IMR-90 (cell line): Measurements from ENCODE around the gene EDEM1. TPM values are rescaled to one million over a fixed set of nuclear protein-coding genes. Genes with fewer than 3 reads are reported as not detected.

Experiments
- ATAC-seq: fragments of 200-7000 bp; cut with Tn5 transposase; 2 replicates; pipeline ENCODE4 v1.9.1; 2020; ENCODE audit warnings: low read depth, mild to moderate bottlenecking, moderate library complexity
- BruUV-seq: library from RNA; stranded (reverse); fragments of 400-500 nt; replicated peaks from 2 replicates; lab custom pipeline; 2021; lab: Mats Ljungman, UMichigan
- CTCF ChIA-PET: fragments of 300-600 bp; formaldehyde crosslinking; extraction: SDS; loops from one replicate; lab custom pipeline; 2021; ENCODE audit warnings: antibody characterized with exemption; lab: Yijun Ruan, JAX
- POLR2A ChIA-PET: fragments of 300-600 bp; sonication (Branson Sonifier 250); formaldehyde crosslinking; loops from one replicate; lab custom pipeline; 2022; ENCODE audit warnings: antibody characterized with exemption; ENCODE audit not compliant: unreplicated experiment; lab: Charles Lee
- DNase-seq: peaks from one replicate; pipeline ENCODE4 v3.0.0; 2013
- H2AFZ ChIP-seq: replicated peaks from 2 replicates; pipeline ENCODE3; 2013; ENCODE audit warnings: low read length, mild to moderate bottlenecking; ENCODE audit not compliant: poor library complexity
- H2AK5ac ChIP-seq: 2 replicates; pipeline ENCODE4 v1.6.1; 2013; ENCODE audit warnings: low read depth, low read length, inconsistent platforms
- H2AK9ac ChIP-seq: replicated peaks from 2 replicates; pipeline ENCODE3; 2013; ENCODE audit warnings: mild to moderate bottlenecking, low read depth, low read length, moderate library complexity; ENCODE audit not compliant: poor library complexity
- H2BK120ac ChIP-seq: 2 replicates; pipeline ENCODE4 v1.6.1; 2013; ENCODE audit warnings: low read depth, low read length, inconsistent platforms
- H2BK15ac ChIP-seq: 3 replicates; pipeline ENCODE4 v1.6.1; 2013; ENCODE audit warnings: low read depth, low read length, inconsistent platforms
- H2BK20ac ChIP-seq: 2 replicates; pipeline ENCODE4 v1.6.1; 2013; ENCODE audit warnings: low read depth, mild to moderate bottlenecking, inconsistent platforms, low read length, moderate library complexity
- H2BK5ac ChIP-seq: 2 replicates; pipeline ENCODE4 v1.6.1; 2013; ENCODE audit warnings: mild to moderate bottlenecking, low read depth, low read length, inconsistent platforms; ENCODE audit not compliant: poor library complexity, severe bottlenecking
- H3K14ac ChIP-seq: replicated peaks from 2 replicates; pipeline ENCODE4 v1.6.1; 2013; ENCODE audit warnings: low read depth, low read length, inconsistent platforms
- H3K18ac ChIP-seq: 2 replicates; pipeline ENCODE4 v1.6.1; 2013; ENCODE audit warnings: low read depth, low read length, control low read depth
- H3K23ac ChIP-seq: 2 replicates; pipeline ENCODE4 v1.6.1; 2013; ENCODE audit warnings: low read depth, low read length, inconsistent platforms
- H3K27ac ChIP-seq: 2 replicates; pipeline ENCODE4 v1.5.1; 2013; ENCODE audit warnings: mild to moderate bottlenecking, control low read depth, low read length; ENCODE audit not compliant: insufficient read depth
- H3K27me3 ChIP-seq: 2 replicates; pipeline ENCODE4 v1.6.1; 2013; ENCODE audit warnings: low read length; ENCODE audit not compliant: control insufficient read depth, insufficient read depth
- H3K36me3 ChIP-seq: 2 replicates; pipeline ENCODE4 v1.6.1; 2013; ENCODE audit warnings: low read length, mixed read lengths; ENCODE audit not compliant: control insufficient read depth, insufficient read depth
- H3K4ac ChIP-seq: 2 replicates; pipeline ENCODE4 v1.6.1; 2013; ENCODE audit warnings: low read depth, low read length, inconsistent platforms
- H3K4me1 ChIP-seq: 2 replicates; pipeline ENCODE4 v1.6.1; 2013; ENCODE audit warnings: low read length, mixed read lengths; ENCODE audit not compliant: control insufficient read depth, insufficient read depth
- H3K4me2 ChIP-seq: 2 replicates; pipeline ENCODE4 v1.6.1; 2013; ENCODE audit warnings: low read depth, mild to moderate bottlenecking, control low read depth, low read length, moderate library complexity
- H3K4me3 ChIP-seq: 2 replicates; pipeline ENCODE4 v1.5.1; 2013; ENCODE audit warnings: low read depth, mild to moderate bottlenecking, control low read depth, low read length, moderate library complexity; ENCODE audit not compliant: insufficient read depth
- H3K56ac ChIP-seq: 2 replicates; pipeline ENCODE4 v1.6.1; 2013; ENCODE audit warnings: low read length, inconsistent platforms; ENCODE audit not compliant: insufficient read depth; ENCODE audit errors: extremely low read depth
- H3K79me1 ChIP-seq, 2 experiments: 2 replicates each; pipeline ENCODE4 v1.6.1; 2013; ENCODE audit warnings: low read length in 2 of 2, inconsistent platforms in 1 of 2, low read depth in 1 of 2
- H3K9ac ChIP-seq: 2 replicates; pipeline ENCODE4 v1.6.1; 2013; ENCODE audit warnings: low read depth, low read length, control low read depth
- H3K9me1 ChIP-seq: 2 replicates; pipeline ENCODE4 v1.6.1; 2013; ENCODE audit warnings: low read length, inconsistent platforms; ENCODE audit not compliant: insufficient read depth
- H3K9me3 ChIP-seq: 2 replicates; pipeline ENCODE4 v1.6.1; 2013; ENCODE audit warnings: low read length; ENCODE audit not compliant: control insufficient read depth, insufficient read depth
- H4K20me1 ChIP-seq: 2 replicates; pipeline ENCODE4 v1.6.1; 2013; ENCODE audit warnings: low read length, inconsistent platforms; ENCODE audit not compliant: insufficient read depth
- H4K5ac ChIP-seq: 2 replicates; pipeline ENCODE4 v1.6.1; 2013; ENCODE audit warnings: mild to moderate bottlenecking, low read depth, low read length, control low read depth
- H4K8ac ChIP-seq, 2 experiments: 2 replicates each; pipeline ENCODE4 v1.6.1; 2013; ENCODE audit warnings: low read depth in 2 of 2, low read length in 2 of 2, control low read depth in 1 of 2, inconsistent platforms in 1 of 2
- H4K91ac ChIP-seq: 2 replicates; pipeline ENCODE4 v1.6.1; 2013; ENCODE audit warnings: low read depth, low read length, inconsistent platforms; ENCODE audit not compliant: insufficient read depth
- BHLHE40 ChIP-seq: fragments of 150-350 bp; IDR thresholded peaks from 2 replicates; pipeline ENCODE4 v1.6.1; 2016; ENCODE audit warnings: mild to moderate bottlenecking, low read depth, low read length
- CHD1 ChIP-seq: IDR thresholded peaks from 2 replicates; pipeline ENCODE4 v1.6.1; 2012; ENCODE audit warnings: low read depth, low read length, improper control_type of control experiment
- MAZ ChIP-seq: IDR thresholded peaks from 2 replicates; pipeline ENCODE4 v1.6.1; 2012; ENCODE audit warnings: low read depth, mild to moderate bottlenecking, low read length, improper control_type of control experiment, moderate library complexity, borderline replicate concordance
- MXI1 ChIP-seq: IDR thresholded peaks from 2 replicates; pipeline ENCODE4 v1.6.1; 2012; ENCODE audit warnings: low read depth, mild to moderate bottlenecking, low read length, moderate library complexity, borderline replicate concordance
- RFX5 ChIP-seq: IDR thresholded peaks from 2 replicates; pipeline ENCODE4 v1.8.0; 2012; ENCODE audit warnings: low read depth, mild to moderate bottlenecking, low read length, moderate library complexity
- SMC3 ChIP-seq: fragments of 150-350 bp; IDR thresholded peaks from 2 replicates; pipeline ENCODE4 v1.6.1; 2016; ENCODE audit warnings: low read depth, mild to moderate bottlenecking, antibody characterized with exemption, low read length, moderate library complexity
- WGBS, 2 experiments: methylation state at CpG; one replicate each; pipeline versions ENCODE4 v1.1.5 to v1.1.7; 2013; ENCODE audit warnings: missing lambda C conversion rate in 2 of 2; ENCODE audit not compliant: insufficient read length in 1 of 2; ENCODE audit errors: extremely low coverage in 2 of 2; 5-methylcytosine and 5-hydroxymethylcytosine counted together
- dilution Hi-C: fragments of 300-500 bp; cut with HindIII; formaldehyde crosslinking; loops from one replicate; pipeline ENCODE4 v1.14.3; 2018; ENCODE audit warnings: low sequenced_read_pairs; ENCODE audit not compliant: unreplicated experiment
- in situ Hi-C: fragments of 300-500 bp; cut with MboI; formaldehyde crosslinking; loops from 3 replicates; pipeline ENCODE4 v1.14.3; 2019; ENCODE audit warnings: low sequenced_read_pairs, inconsistent platforms, mixed read lengths
- intact Hi-C: fragments of 100-400 bp; cut with micrococcal nuclease; formaldehyde crosslinking; loops from 2 replicates; pipeline ENCODE4 v1.10.0; 2022
- polyA plus RNA-seq, 3 experiments: library from polyadenylated mRNA; depleted of rRNA; stranded (reverse); fragments of >200 nt; gene quantifications; 2 replicates each; pipeline ENCODE4 v1.2.3, GENCODE V29; 2012; ENCODE audit warnings: low replicate concordance in 1 of 3
- total RNA-seq: library from RNA; depleted of rRNA; stranded (reverse); fragments of >200 nt; gene quantifications from 2 replicates; pipeline ENCODE4 v1.2.3, GENCODE V29; 2012
- TF ChIP-seq, protein P1 (sequence below): fragments of 150-350 bp; IDR thresholded peaks from 2 replicates; pipeline ENCODE4 v1.6.1; 2017; ENCODE audit warnings: mild to moderate bottlenecking, antibody characterized with exemption, low read length, low read depth
- TF ChIP-seq, protein P2 (sequence below): fragments of 150-350 bp; IDR thresholded peaks from 2 replicates; pipeline ENCODE4 v1.6.1; 2016; ENCODE audit warnings: low read depth, mild to moderate bottlenecking, low read length, moderate library complexity, borderline replicate concordance
- TF ChIP-seq, protein P3 (sequence below): conservative IDR thresholded peaks from 2 replicates; pipeline ENCODE4 v1.5.1; 2012; ENCODE audit warnings: mild to moderate bottlenecking, low read depth, low read length, improper control_type of control experiment

Gene EDEM1
- total and polyA plus RNA-seq, 2 of the 4 experiments (the other 2 are of a cell fraction): 23.5 to 27.0 TPM

DNA sequence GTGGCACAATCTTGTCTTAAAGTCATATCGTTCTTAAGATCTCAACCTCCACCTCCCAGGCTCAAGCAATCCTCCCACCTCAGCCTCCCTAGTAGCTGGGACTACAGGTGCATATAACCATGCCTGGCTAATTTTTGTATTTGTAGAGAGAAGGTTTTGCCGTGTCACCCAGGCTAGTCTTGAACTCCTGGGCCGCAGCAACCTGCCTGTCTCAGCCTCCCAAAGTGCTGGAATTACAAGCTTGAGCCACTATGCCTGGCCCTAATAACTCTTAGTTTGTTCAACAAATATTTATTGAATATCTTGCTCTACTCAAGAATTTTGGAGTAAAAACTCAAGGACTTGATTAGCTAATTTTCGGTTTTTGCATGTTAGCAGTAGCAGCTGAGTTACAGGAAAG is 19.4 kb upstream of the EDEM1 start:
- no peak overlapping the region for H2AK9ac ChIP-seq
- no peak overlapping the region for H3K23ac ChIP-seq
- no peak overlapping the region for H2BK20ac ChIP-seq
- H3K36me3 ChIP-seq: peaks cover 6% of the 10 kb centered on the region
- no peak overlapping the region for H2AFZ ChIP-seq
- no peak overlapping the region for H3K9ac ChIP-seq
- WGBS, 2 experiments: no CpG with 5 or more reads among the region's 4 CpGs
- no peaks in the 10 kb centered on the region for H3K9me3 ChIP-seq
- BruUV-seq: no TSS peak
- intact Hi-C loops (no loop called here), dilution Hi-C loops (no loop called here), in situ Hi-C loops (no loop called here)
- DNase-seq: no peak
- H2BK5ac ChIP-seq: no peak overlapping the region
- no peak overlapping the region for H4K5ac ChIP-seq
- no peak for ATAC-seq
- no peak overlapping the region for H3K14ac ChIP-seq
- H3K4ac ChIP-seq: no peak overlapping the region
- peaks cover 3% of the 10 kb centered on the region for H3K9me1 ChIP-seq
- peaks cover 27 to 34% of the 10 kb centered on the region in 2 experiments for H3K79me1 ChIP-seq
- H2BK15ac ChIP-seq: no peak overlapping the region
- POLR2A ChIA-PET: no interaction called here
- H4K91ac ChIP-seq: no peak overlapping the region
- no peak overlapping the region for H3K27ac ChIP-seq
- H3K4me2 ChIP-seq: no peak overlapping the region
- H3K4me1 ChIP-seq: no peaks in the 10 kb centered on the region; the same call in 1 of the 2 replicates
- H2AK5ac ChIP-seq: no peak overlapping the region
- H3K18ac ChIP-seq: no peak overlapping the region
- H2BK120ac ChIP-seq: no peak overlapping the region
- no peak overlapping the region for H4K8ac ChIP-seq
- no peak overlapping the region for H3K56ac ChIP-seq
- no peaks in the 10 kb centered on the region for H3K27me3 ChIP-seq
- peaks cover 26% of the 10 kb centered on the region for H4K20me1 ChIP-seq
- no peak overlapping the region for H3K4me3 ChIP-seq
- CTCF ChIA-PET: no interaction called here
- no peak for TF ChIP-seq MAZ
- TF ChIP-seq, protein P1, sequence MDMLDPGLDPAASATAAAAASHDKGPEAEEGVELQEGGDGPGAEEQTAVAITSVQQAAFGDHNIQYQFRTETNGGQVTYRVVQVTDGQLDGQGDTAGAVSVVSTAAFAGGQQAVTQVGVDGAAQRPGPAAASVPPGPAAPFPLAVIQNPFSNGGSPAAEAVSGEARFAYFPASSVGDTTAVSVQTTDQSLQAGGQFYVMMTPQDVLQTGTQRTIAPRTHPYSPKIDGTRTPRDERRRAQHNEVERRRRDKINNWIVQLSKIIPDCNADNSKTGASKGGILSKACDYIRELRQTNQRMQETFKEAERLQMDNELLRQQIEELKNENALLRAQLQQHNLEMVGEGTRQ: no peak
- no peak for TF ChIP-seq SMC3
- TF ChIP-seq, protein P2, sequence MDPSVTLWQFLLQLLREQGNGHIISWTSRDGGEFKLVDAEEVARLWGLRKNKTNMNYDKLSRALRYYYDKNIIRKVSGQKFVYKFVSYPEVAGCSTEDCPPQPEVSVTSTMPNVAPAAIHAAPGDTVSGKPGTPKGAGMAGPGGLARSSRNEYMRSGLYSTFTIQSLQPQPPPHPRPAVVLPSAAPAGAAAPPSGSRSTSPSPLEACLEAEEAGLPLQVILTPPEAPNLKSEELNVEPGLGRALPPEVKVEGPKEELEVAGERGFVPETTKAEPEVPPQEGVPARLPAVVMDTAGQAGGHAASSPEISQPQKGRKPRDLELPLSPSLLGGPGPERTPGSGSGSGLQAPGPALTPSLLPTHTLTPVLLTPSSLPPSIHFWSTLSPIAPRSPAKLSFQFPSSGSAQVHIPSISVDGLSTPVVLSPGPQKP: no peak
- TF ChIP-seq, protein P3, sequence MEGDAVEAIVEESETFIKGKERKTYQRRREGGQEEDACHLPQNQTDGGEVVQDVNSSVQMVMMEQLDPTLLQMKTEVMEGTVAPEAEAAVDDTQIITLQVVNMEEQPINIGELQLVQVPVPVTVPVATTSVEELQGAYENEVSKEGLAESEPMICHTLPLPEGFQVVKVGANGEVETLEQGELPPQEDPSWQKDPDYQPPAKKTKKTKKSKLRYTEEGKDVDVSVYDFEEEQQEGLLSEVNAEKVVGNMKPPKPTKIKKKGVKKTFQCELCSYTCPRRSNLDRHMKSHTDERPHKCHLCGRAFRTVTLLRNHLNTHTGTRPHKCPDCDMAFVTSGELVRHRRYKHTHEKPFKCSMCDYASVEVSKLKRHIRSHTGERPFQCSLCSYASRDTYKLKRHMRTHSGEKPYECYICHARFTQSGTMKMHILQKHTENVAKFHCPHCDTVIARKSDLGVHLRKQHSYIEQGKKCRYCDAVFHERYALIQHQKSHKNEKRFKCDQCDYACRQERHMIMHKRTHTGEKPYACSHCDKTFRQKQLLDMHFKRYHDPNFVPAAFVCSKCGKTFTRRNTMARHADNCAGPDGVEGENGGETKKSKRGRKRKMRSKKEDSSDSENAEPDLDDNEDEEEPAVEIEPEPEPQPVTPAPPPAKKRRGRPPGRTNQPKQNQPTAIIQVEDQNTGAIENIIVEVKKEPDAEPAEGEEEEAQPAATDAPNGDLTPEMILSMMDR: no peak
- no peak for TF ChIP-seq RFX5
- no peak for TF ChIP-seq MXI1
- no peak for TF ChIP-seq BHLHE40
- no peak for TF ChIP-seq CHD1
